Measurements from ENCODE around the gene ID2.

The ID2 gene

DNA sequence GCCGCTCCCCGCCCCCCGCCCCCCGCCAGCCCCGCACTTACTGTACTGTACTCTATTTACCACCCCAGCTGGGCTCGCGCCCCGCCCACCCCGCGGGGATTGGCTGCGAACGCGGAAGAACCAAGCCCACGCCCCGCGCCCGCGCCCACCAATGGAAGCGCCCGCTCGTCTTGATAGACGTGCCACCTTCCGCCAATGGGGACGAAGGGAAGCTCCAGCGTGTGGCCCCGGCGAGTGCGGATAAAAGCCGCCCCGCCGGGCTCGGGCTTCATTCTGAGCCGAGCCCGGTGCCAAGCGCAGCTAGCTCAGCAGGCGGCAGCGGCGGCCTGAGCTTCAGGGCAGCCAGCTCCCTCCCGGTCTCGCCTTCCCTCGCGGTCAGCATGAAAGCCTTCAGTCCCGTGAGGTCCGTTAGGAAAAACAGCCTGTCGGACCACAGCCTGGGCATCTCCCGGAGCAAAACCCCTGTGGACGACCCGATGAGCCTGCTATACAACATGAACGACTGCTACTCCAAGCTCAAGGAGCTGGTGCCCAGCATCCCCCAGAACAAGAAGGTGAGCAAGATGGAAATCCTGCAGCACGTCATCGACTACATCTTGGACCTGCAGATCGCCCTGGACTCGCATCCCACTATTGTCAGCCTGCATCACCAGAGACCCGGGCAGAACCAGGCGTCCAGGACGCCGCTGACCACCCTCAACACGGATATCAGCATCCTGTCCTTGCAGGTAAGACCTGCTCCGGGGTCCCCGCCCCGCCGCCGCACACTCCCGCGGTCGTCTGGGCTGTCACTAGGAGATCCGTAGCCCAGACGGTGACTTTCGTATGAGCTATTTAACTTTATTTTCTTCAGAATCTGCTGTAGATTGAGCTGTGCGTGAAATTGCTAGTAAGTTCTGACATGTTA, at the start of gene ID2:
ID2 (plus strand) TSS at position 271 of the 907 bp plus-strand sequence; CDS start at position 381, 110 bp downstream.
- H3K4me1 ChIP-seq (ENCODE audit: control insufficient read depth, insufficient read depth, low read length, unreplicated experiment), result peaks cover 9% of the 10 kb centered on the region
- peak within 1 kb of the TSS; percentile 65 for H2AFZ ChIP-seq (ENCODE audit: low read length, unreplicated experiment)
- H3K79me2 ChIP-seq (ENCODE audit: control insufficient read depth, insufficient read depth, low read length, unreplicated experiment), result peaks cover 13% of the 10 kb centered on the region
- peak within 1 kb of the TSS; percentile 93 for H3K4me3 ChIP-seq (ENCODE audit: low read depth, low read length)
- H3K27ac ChIP-seq (ENCODE audit: low read depth, low read length), result peak within 1 kb of the TSS; percentile 94
- H3K27me3 ChIP-seq (ENCODE audit: insufficient read depth, low read length), result no peaks in the 10 kb centered on the region
- no peaks in the 10 kb centered on the region for H3K36me3 ChIP-seq (ENCODE audit: insufficient read depth, low read length)

DNA sequence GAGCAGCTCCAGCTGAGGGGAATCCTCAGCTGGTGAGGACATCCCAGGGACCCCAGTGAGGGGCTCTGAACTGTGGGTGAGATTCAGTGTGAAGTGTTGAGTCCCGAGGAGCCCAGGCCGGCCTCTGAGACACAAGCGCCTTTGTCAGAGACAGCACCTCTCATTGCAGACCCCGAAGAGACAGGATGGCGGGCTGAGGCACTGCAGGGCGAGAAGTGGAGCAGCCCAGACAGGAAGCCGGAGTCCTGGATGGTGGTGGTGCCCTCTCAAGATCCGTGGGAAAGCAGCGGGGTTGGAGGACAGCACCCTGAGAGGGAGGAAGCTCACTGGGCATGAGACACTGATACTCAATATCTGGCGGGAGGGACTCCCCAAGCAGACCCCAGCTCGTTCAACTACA, 49.1 kb upstream of the ID2 start:
- H3K4me3 ChIP-seq (ENCODE audit: low read depth, low read length), result no peak overlapping the region
- no peaks in the 10 kb centered on the region for H3K36me3 ChIP-seq (ENCODE audit: insufficient read depth, low read length)
- no peaks in the 10 kb centered on the region for H3K27me3 ChIP-seq (ENCODE audit: insufficient read depth, low read length)
- no peaks in the 10 kb centered on the region for H3K79me2 ChIP-seq (ENCODE audit: control insufficient read depth, insufficient read depth, low read length, unreplicated experiment)
- H2AFZ ChIP-seq (ENCODE audit: low read length, unreplicated experiment), result no peak overlapping the region
- H3K27ac ChIP-seq (ENCODE audit: low read depth, low read length), result no peak overlapping the region
- H3K4me1 ChIP-seq (ENCODE audit: control insufficient read depth, insufficient read depth, low read length, unreplicated experiment), result peaks cover 17% of the 10 kb centered on the region

DNA sequence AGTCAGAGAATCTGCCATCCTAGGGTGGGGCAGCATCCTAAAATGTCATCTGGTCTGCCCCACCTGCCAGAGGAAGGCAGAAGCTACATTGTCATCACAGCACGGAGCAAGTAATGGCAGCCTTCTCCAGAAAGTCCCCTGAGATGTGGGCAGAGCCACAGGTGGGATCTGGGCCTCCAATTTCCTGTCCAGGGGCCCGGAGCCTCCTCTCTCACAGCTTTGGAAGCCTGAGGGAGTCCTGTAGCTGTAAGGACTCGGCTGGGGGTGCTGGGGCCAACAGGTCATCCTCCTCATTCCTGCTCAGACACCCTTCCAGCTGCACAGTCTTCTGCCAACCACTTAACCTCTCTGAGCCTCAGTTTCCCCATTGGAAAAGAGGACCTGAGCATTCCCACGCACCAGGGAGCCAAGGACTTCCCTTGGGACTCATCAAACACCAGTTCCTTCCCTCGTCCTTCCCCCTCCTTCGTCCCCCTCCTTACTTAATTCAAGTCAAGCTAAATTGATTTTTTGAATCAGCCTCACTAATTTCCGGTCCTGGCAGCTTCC, 48.6 kb upstream of the ID2 start:
- Histone ChIP-seq H3K36me3 (ENCODE audit: insufficient read depth, low read length) (no peaks in the 10 kb centered on the region), H3K4me1 (ENCODE audit: control insufficient read depth, insufficient read depth, low read length, unreplicated experiment) (peaks cover 17% of the 10 kb centered on the region), H3K79me2 (ENCODE audit: control insufficient read depth, insufficient read depth, low read length, unreplicated experiment) (no peaks in the 10 kb centered on the region), H3K27me3 (ENCODE audit: insufficient read depth, low read length) (no peaks in the 10 kb centered on the region), H2AFZ (ENCODE audit: low read length, unreplicated experiment) (no peak overlapping the region), H3K4me3 (ENCODE audit: low read depth, low read length) (no peak overlapping the region), H3K27ac (ENCODE audit: low read depth, low read length) (no peak overlapping the region)

GRCh38 chr2:8633735-8634313, 48.0 kb upstream of the ID2 start:
- H3K27ac ChIP-seq (ENCODE audit: low read depth, low read length), result no peak overlapping the region
- peaks cover 17% of the 10 kb centered on the region for H3K4me1 ChIP-seq (ENCODE audit: control insufficient read depth, insufficient read depth, low read length, unreplicated experiment)
- no peaks in the 10 kb centered on the region for H3K36me3 ChIP-seq (ENCODE audit: insufficient read depth, low read length)
- H3K27me3 ChIP-seq (ENCODE audit: insufficient read depth, low read length), result no peaks in the 10 kb centered on the region
- no peaks in the 10 kb centered on the region for H3K79me2 ChIP-seq (ENCODE audit: control insufficient read depth, insufficient read depth, low read length, unreplicated experiment)
- no peak overlapping the region for H2AFZ ChIP-seq (ENCODE audit: low read length, unreplicated experiment)
- H3K4me3 ChIP-seq (ENCODE audit: low read depth, low read length), result no peak overlapping the region

DNA sequence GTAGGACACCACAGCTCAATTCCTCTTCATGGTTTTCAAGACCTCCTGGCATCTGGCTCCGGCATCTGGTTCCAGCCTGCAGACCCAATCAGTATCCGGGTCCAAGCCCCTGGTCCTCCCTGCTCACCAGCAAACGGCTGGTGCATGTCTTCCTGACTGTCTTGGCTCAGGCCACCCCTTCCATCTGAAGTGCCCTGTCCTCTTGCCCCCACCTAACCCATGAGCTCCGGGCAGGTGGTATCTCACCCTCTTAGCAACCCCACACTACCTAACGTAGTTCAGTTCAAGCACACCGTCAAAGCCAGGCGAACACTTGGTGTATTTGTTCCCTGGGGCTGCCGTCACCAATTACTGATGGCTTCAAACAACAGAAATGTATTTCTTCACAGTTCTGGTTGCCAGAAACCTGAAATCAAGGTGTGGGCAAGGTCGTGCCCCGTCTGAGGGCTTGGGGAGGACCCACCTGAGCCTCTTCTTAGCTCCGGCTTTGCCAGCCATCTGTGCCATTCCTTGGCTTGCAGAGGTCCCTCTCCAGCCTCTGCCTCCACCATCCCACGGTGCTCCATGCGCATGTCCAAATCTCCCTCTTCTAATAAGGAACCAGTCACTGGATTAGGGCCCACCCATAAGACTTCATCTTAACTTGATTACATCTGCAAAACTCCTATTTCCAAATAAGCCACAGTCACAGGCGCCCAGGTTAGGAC, 47.2 kb upstream of the ID2 start:
- Histone ChIP-seq H3K27me3 (ENCODE audit: insufficient read depth, low read length) (no peaks in the 10 kb centered on the region), H3K27ac (ENCODE audit: low read depth, low read length) (no peak overlapping the region), H3K4me1 (ENCODE audit: control insufficient read depth, insufficient read depth, low read length, unreplicated experiment) (peaks cover 17% of the 10 kb centered on the region), H2AFZ (ENCODE audit: low read length, unreplicated experiment) (no peak overlapping the region), H3K79me2 (ENCODE audit: control insufficient read depth, insufficient read depth, low read length, unreplicated experiment) (no peaks in the 10 kb centered on the region), H3K36me3 (ENCODE audit: insufficient read depth, low read length) (no peaks in the 10 kb centered on the region), H3K4me3 (ENCODE audit: low read depth, low read length) (no peak overlapping the region)

DNA sequence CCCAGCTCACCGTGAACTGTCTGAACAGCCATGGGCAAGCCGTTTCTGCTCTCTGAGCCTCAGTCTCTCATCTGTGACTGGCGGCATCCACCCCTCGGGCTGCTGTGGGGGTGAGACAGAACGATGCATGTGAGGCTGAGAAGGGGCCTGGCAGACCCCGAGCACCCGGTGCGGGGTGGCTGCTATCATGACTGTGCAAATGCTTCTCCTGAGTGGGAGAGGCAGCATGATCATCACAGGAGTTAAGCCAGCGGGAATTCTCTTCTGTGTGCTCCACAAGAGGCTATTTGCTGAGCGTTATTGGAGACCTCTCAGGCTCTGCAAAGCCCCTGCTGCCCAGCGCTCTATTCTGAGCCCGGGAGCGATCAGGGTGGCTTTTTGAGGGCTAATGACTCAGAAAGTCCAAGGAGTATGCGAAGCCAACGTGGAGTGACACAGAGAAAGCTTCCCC, 45.8 kb upstream of the ID2 start:
- Histone ChIP-seq H3K79me2 (ENCODE audit: control insufficient read depth, insufficient read depth, low read length, unreplicated experiment) (no peaks in the 10 kb centered on the region), H3K4me3 (ENCODE audit: low read depth, low read length) (no peak overlapping the region), H3K4me1 (ENCODE audit: control insufficient read depth, insufficient read depth, low read length, unreplicated experiment) (peaks cover 17% of the 10 kb centered on the region), H3K36me3 (ENCODE audit: insufficient read depth, low read length) (no peaks in the 10 kb centered on the region), H3K27ac (ENCODE audit: low read depth, low read length) (no peak overlapping the region), H3K27me3 (ENCODE audit: insufficient read depth, low read length) (no peaks in the 10 kb centered on the region), H2AFZ (ENCODE audit: low read length, unreplicated experiment) (no peak overlapping the region)

- H3K27me3 ChIP-seq (ENCODE audit: insufficient read depth, low read length), result no peaks in the 10 kb centered on the region
- no peaks in the 10 kb centered on the region for H3K36me3 ChIP-seq (ENCODE audit: insufficient read depth, low read length)
- no peak overlapping the region for H3K27ac ChIP-seq (ENCODE audit: low read depth, low read length)
- no peak overlapping the region for H3K4me3 ChIP-seq (ENCODE audit: low read depth, low read length)
- H3K79me2 ChIP-seq (ENCODE audit: control insufficient read depth, insufficient read depth, low read length, unreplicated experiment), result no peaks in the 10 kb centered on the region
- H3K4me1 ChIP-seq (ENCODE audit: control insufficient read depth, insufficient read depth, low read length, unreplicated experiment), result peaks cover 17% of the 10 kb centered on the region
- peak overlapping the region; percentile 22 for H2AFZ ChIP-seq (ENCODE audit: low read length, unreplicated experiment)
Observed at GRCh38 chr2:8636721-8637636, 44.9 kb upstream of the ID2 start.

- Histone ChIP-seq H3K27ac (ENCODE audit: low read depth, low read length) (no peak overlapping the region), H3K4me3 (ENCODE audit: low read depth, low read length) (no peak overlapping the region), H3K36me3 (ENCODE audit: insufficient read depth, low read length) (no peaks in the 10 kb centered on the region), H3K79me2 (ENCODE audit: control insufficient read depth, insufficient read depth, low read length, unreplicated experiment) (no peaks in the 10 kb centered on the region), H3K4me1 (ENCODE audit: control insufficient read depth, insufficient read depth, low read length, unreplicated experiment) (peaks cover 15% of the 10 kb centered on the region), H2AFZ (ENCODE audit: low read length, unreplicated experiment) (no peak overlapping the region), H3K27me3 (ENCODE audit: insufficient read depth, low read length) (no peaks in the 10 kb centered on the region)
Observed at GRCh38 chr2:8638327-8638726, 43.5 kb upstream of the ID2 start.

DNA sequence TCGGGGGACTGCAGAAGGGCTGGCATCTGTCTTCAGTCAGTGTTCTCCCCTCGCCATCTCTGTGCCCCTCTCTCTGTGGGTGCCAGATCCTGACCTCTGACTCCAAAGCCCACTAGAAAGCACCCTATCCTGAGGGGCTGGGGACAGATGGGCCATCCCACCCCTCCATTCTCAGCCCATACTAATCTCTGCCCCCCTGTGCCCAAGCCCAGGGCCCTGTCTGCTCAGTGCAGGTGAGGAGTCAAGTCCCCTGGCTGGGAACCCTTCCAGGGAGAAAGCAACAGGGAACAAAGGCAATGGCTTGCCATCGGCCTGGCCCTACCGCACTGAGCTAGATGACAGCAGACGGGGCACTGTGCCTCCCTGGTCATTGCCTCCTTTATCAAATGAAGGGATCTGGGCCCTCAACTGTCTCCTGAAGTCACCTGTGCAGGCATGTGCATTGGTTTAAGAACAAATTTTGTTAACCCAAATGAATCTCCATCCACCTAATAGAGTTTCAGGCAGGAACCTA, 42.7 kb upstream of the ID2 start:
- Histone ChIP-seq H3K27ac (ENCODE audit: low read depth, low read length) (no peak overlapping the region), H3K36me3 (ENCODE audit: insufficient read depth, low read length) (no peaks in the 10 kb centered on the region), H3K4me1 (ENCODE audit: control insufficient read depth, insufficient read depth, low read length, unreplicated experiment) (peaks cover 8% of the 10 kb centered on the region), H2AFZ (ENCODE audit: low read length, unreplicated experiment) (no peak overlapping the region), H3K27me3 (ENCODE audit: insufficient read depth, low read length) (no peaks in the 10 kb centered on the region), H3K79me2 (ENCODE audit: control insufficient read depth, insufficient read depth, low read length, unreplicated experiment) (no peaks in the 10 kb centered on the region), H3K4me3 (ENCODE audit: low read depth, low read length) (no peak overlapping the region)
